ENCODE measurements around the gene ZNF750.

ZNF750 gene

GRCh38 chr17:82791532-82791931 lies 48.3 kb downstream of the ZNF750 start (continued):
- TF ChIP-seq PRDM10 (tag by site-specific recombination; IDR thresholded peaks at IDR 0.05) (peak; percentile 42; the same call in 1 of the 2 replicates), ZNF350 (tag by site-specific recombination; IDR thresholded peaks at IDR 0.05) (no peak), ZNF529 (tag by site-specific recombination; IDR thresholded peaks at IDR 0.05; ENCODE audit: insufficient replicate concordance) (no peak), ZSCAN18 (tag by site-specific recombination; IDR thresholded peaks at IDR 0.05) (no peak), ZNF280D (tag by site-specific recombination; IDR thresholded peaks at IDR 0.05) (no peak), ZFP37 (tag by site-specific recombination; IDR thresholded peaks at IDR 0.05) (no peak), ZNF354C (tag by site-specific recombination; IDR thresholded peaks at IDR 0.05; ENCODE audit: borderline replicate concordance, low read depth) (no peak), ZNF175 (tag by site-specific recombination; IDR thresholded peaks at IDR 0.05) (no peak), YY2 (tag by site-specific recombination; IDR thresholded peaks at IDR 0.05) (no peak), ZFHX2 (tag by site-specific recombination; conservative IDR thresholded peaks at IDR 0.05) (peak; percentile 72), ZNF768 (tag by site-specific recombination; IDR thresholded peaks at IDR 0.05) (no peak), ZNF571 (tag by site-specific recombination; IDR thresholded peaks at IDR 0.05) (no peak), EGR2 (tag by site-specific recombination; IDR thresholded peaks at IDR 0.05; ENCODE audit: low read depth) (peak; percentile 68), ZNF2 (tag by site-specific recombination; IDR thresholded peaks at IDR 0.05) (0 out of 2 replicates have a peak, but pooled peaks have one; percentile 11), ZNF664 (tag by site-specific recombination; IDR thresholded peaks at IDR 0.05) (no peak), TRIM28 (IDR thresholded peaks at IDR 0.05; ENCODE audit: borderline replicate concordance, low read length) (no peak), SP7 (tag by site-specific recombination; IDR thresholded peaks at IDR 0.05) (peak; percentile 40; the same call in 1 of the 2 replicates), ZBTB21 (tag by site-specific recombination; IDR thresholded peaks at IDR 0.05) (peak; percentile 52), ZNF558 (tag by site-specific recombination; IDR thresholded peaks at IDR 0.05) (no peak), ZNF629 (tag by site-specific recombination; IDR thresholded peaks at IDR 0.05) (peak; percentile 95), ZNF639 (tag by site-specific recombination; IDR thresholded peaks at IDR 0.05) (0 out of 2 replicates have a peak, but pooled peaks have one; percentile 27), ZNF302 (tag by site-specific recombination; IDR thresholded peaks at IDR 0.05; ENCODE audit: low read depth) (no peak), ZNF670 (tag by site-specific recombination; IDR thresholded peaks at IDR 0.05; ENCODE audit: low read depth) (no peak), ZNF132 (tag by site-specific recombination; IDR thresholded peaks at IDR 0.05; ENCODE audit: borderline replicate concordance) (no peak), ZSCAN16 (tag by site-specific recombination; IDR thresholded peaks at IDR 0.05) (no peak), ZEB2 (tag by site-specific recombination; IDR thresholded peaks at IDR 0.05) (peak; percentile 52; the same call in 1 of the 2 replicates), ZBTB8A (tag by site-specific recombination; IDR thresholded peaks at IDR 0.05) (no peak), INSM2 (tag by site-specific recombination; IDR thresholded peaks at IDR 0.05) (no peak), ZNF184 (tag by site-specific recombination; IDR thresholded peaks at IDR 0.05) (0 out of 2 replicates have a peak, but pooled peaks have one; percentile 19), KLF17 (tag by site-specific recombination; IDR thresholded peaks at IDR 0.05) (0 out of 2 replicates have a peak, but pooled peaks have one; percentile 32)

Measured in HEK293 (cell line).